GM23338 (cell line): ENCODE results near the gene RFX4. TPM values are rescaled to one million over a fixed set of nuclear protein-coding genes. Genes with fewer than 3 reads are reported as not detected.

ENCODE experiments used
- ATAC-seq: fragments of 200-7000 bp; cut with Tn5 transposase; 3 replicates; pipeline ENCODE4 v1.9.1; 2020
- DNase-seq: peaks from one replicate; pipeline ENCODE4 v3.0.0-alpha.2; 2015; ENCODE audit warnings: low spot score
- H2AFZ ChIP-seq: fragments of 200-600 bp; sonication (generic); 2 replicates; pipeline ENCODE4 v1.8.0; 2016; ENCODE audit warnings: antibody characterized with exemption, mild to moderate bottlenecking, moderate library complexity
- H3F3A ChIP-seq: fragments of 200-600 bp; sonication (generic); replicated peaks from 2 replicates; pipeline ENCODE4 v1.8.0; 2017; ENCODE audit warnings: antibody characterized with exemption, mixed run types, low read depth
- H3K27ac ChIP-seq: fragments of 200-600 bp; sonication (generic); 2 replicates; pipeline ENCODE4 v1.6.1; 2016; ENCODE audit warnings: low read depth
- H3K27me3 ChIP-seq: fragments of 200-600 bp; sonication (generic); 2 replicates; pipeline ENCODE4 v1.8.0; 2016; ENCODE audit warnings: mild to moderate bottlenecking, mixed run types, moderate library complexity; ENCODE audit not compliant: insufficient read depth
- H3K36me3 ChIP-seq: fragments of 200-600 bp; sonication (generic); 2 replicates; pipeline ENCODE4 v1.8.0; 2016; ENCODE audit warnings: mild to moderate bottlenecking; ENCODE audit not compliant: insufficient read depth
- H3K4me1 ChIP-seq: fragments of 200-600 bp; sonication (generic); 2 replicates; pipeline ENCODE4 v1.8.0; 2016; ENCODE audit warnings: mild to moderate bottlenecking, moderate library complexity; ENCODE audit not compliant: insufficient read depth
- H3K4me2 ChIP-seq: fragments of 200-600 bp; sonication (generic); 2 replicates; pipeline ENCODE4 v1.7.1; 2017; ENCODE audit warnings: mixed run types
- H3K4me3 ChIP-seq: fragments of 200-600 bp; sonication (generic); 2 replicates; pipeline ENCODE4 v1.6.1; 2016; ENCODE audit warnings: mixed run types
- H3K79me2 ChIP-seq: fragments of 200-600 bp; sonication (generic); replicated peaks from 2 replicates; pipeline ENCODE4 v1.8.0; 2017; ENCODE audit warnings: mild to moderate bottlenecking; ENCODE audit not compliant: insufficient read depth
- H3K9me2 ChIP-seq: fragments of 200-600 bp; sonication (generic); 2 replicates; pipeline ENCODE4 v1.8.0; 2017; ENCODE audit not compliant: insufficient read depth
- H4K20me1 ChIP-seq: fragments of 200-600 bp; sonication (generic); replicated peaks from 2 replicates; pipeline ENCODE4 v1.8.0; 2017; ENCODE audit warnings: mild to moderate bottlenecking; ENCODE audit not compliant: insufficient read depth
- H3K27ac Mint-ChIP-seq: 2 replicates; pipeline ENCODE4 v1.8.0; 2020; ENCODE audit warnings: inconsistent platforms, mild to moderate bottlenecking, moderate library complexity, mixed read lengths
- H3K27me3 Mint-ChIP-seq: 3 replicates; pipeline ENCODE4 v1.8.0; 2022; ENCODE audit warnings: low read depth, mild to moderate bottlenecking, moderate library complexity, mixed read lengths, inconsistent platforms; ENCODE audit not compliant: insufficient read depth, poor library complexity
- H3K36me3 Mint-ChIP-seq: 3 replicates; pipeline ENCODE4 v1.8.0; 2021; ENCODE audit warnings: low read depth, mild to moderate bottlenecking, inconsistent platforms, moderate library complexity, mixed read lengths
- H3K4me1 Mint-ChIP-seq: 3 replicates; pipeline ENCODE4 v1.8.0; 2020; ENCODE audit warnings: mild to moderate bottlenecking, inconsistent platforms, mixed read lengths
- H3K4me3 Mint-ChIP-seq: 3 replicates; pipeline ENCODE4 v1.8.0; 2021; ENCODE audit warnings: moderate library complexity, mild to moderate bottlenecking, inconsistent platforms, mixed read lengths
- H3K9me3 Mint-ChIP-seq: 3 replicates; pipeline ENCODE4 v1.8.0; 2020; ENCODE audit warnings: moderate library complexity, mild to moderate bottlenecking, inconsistent platforms, mixed read lengths
- CREB1 ChIP-seq: fragments of 250-450 bp; sonication (Bioruptor Pico); IDR thresholded peaks from 2 replicates; pipeline ENCODE4 v1.5.0; 2020; ENCODE audit warnings: low read depth, mild to moderate bottlenecking, moderate library complexity
- CTCF ChIP-seq, 2 experiments: fragments of 200-600 bp in 1 of 2; sonication (generic) in 1 of 2; conservative IDR thresholded peaks; 2 replicates each; pipeline versions ENCODE4 v1.5.1 to v1.6.1; 2016 to 2017; ENCODE audit warnings: antibody characterized with exemption in 2 of 2, low read depth in 2 of 2, mild to moderate bottlenecking in 2 of 2, moderate library complexity in 1 of 2
- EZH2 ChIP-seq: fragments of 200-600 bp; sonication (generic); IDR thresholded peaks from one replicate; pipeline ENCODE4 v1.8.0; 2017; ENCODE audit warnings: antibody characterized with exemption, mild to moderate bottlenecking, low read depth; ENCODE audit not compliant: unreplicated experiment
- JUNB ChIP-seq: IDR thresholded peaks from one replicate; pipeline ENCODE4 v1.6.1; 2016; ENCODE audit warnings: antibody characterized with exemption; ENCODE audit not compliant: unreplicated experiment
- REST ChIP-seq: IDR thresholded peaks from one replicate; pipeline ENCODE4 v1.6.1; 2018; ENCODE audit warnings: antibody characterized with exemption; ENCODE audit not compliant: unreplicated experiment
- STAT1 ChIP-seq: IDR thresholded peaks from one replicate; pipeline ENCODE4 v1.6.1; 2016; ENCODE audit warnings: antibody characterized with exemption; ENCODE audit not compliant: unreplicated experiment
- ZNF114 ChIP-seq: fragments of 250-450 bp; sonication (Bioruptor Pico); IDR thresholded peaks from 2 replicates; pipeline ENCODE4 v1.5.0; 2020; ENCODE audit warnings: mild to moderate bottlenecking, moderate library complexity
- ZNF331 ChIP-seq: fragments of 250-450 bp; sonication (Bioruptor Pico); IDR thresholded peaks from 2 replicates; pipeline ENCODE4 v1.5.0; 2020; ENCODE audit warnings: low read depth, mild to moderate bottlenecking, moderate library complexity
- polyA plus RNA-seq: library from polyadenylated mRNA; unstranded; fragments of >200 nt; fragmentation: Nextera tagmentation; extraction: Ambion mirVana; gene quantifications from 2 replicates; pipeline ENCODE4 v1.2.1, GENCODE V29; 2016
- total RNA-seq: library from RNA; depleted of rRNA; stranded (reverse); fragments of >200 nt; shearing (Covaris generic); gene quantifications from 2 replicates; pipeline ENCODE4 v1.2.3, GENCODE V29; 2014

The RFX4 gene
- total and polyA plus RNA-seq, 2 experiments from 2014 or later = 0.23 TPM; not detected in 1

DNA sequence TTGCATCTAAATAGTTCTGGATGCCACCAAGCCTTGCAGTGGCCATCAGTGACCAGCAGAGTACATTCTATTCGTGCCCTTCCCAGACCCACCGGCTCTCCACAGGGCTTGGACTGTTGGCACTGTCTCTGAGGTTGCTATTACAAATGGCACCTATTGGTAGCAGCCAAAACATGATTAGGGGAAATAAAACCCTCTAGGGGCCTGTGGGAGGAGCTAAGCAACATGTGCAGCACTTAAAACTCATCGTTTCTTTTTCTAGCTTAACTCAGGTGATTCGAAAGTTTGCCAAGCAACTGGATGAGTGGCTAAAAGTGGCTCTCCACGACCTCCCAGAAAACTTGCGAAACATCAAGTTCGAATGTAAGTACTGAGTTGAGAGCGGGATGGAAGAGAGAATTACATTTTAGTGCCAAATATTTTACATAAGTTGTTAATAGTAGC, 126.3 kb downstream of the RFX4 start:
- peaks cover 36% of the 10 kb centered on the region for H3K4me1 ChIP-seq
- no peak overlapping the region for H3K27ac ChIP-seq
- Mint-ChIP-seq H3K4me3 (no peak overlapping the region), H3K4me1 (peaks cover 30% of the 10 kb centered on the region), H3K36me3 (no peaks in the 10 kb centered on the region), H3K9me3 (no peaks in the 10 kb centered on the region), H3K27ac (no peak overlapping the region), H3K27me3 (peaks cover 1% of the 10 kb centered on the region)
- no peaks in the 10 kb centered on the region for H3K27me3 ChIP-seq
- TF ChIP-seq CTCF (conservative IDR thresholded peaks at IDR 0.05; ENCODE audit: low read depth in 2 of 2) (peak in 1 of 2 experiments; percentile 27; a peak in 1 of 4 replicates), CREB1 (CRISPR knock-in tag) (no peak)
- H3K4me3 ChIP-seq = no peak overlapping the region
- ATAC-seq (peak; percentile 56), DNase-seq (peak; percentile 32)
- peak overlapping the region; percentile 24; the same call in 1 of the 2 replicates for H2AFZ ChIP-seq
- H4K20me1 ChIP-seq = no peaks in the 10 kb centered on the region
- H3K9me2 ChIP-seq = peaks cover 9% of the 10 kb centered on the region; the same call in 1 of the 2 replicates
- 0 out of 2 replicates have a peak overlapping the region, but pooled peaks have one; percentile 17 for H3K4me2 ChIP-seq
- no peaks in the 10 kb centered on the region for H3K79me2 ChIP-seq
- H3F3A ChIP-seq = 0 out of 2 replicates have a peak, but pooled peaks cover 3% of the 10 kb centered on the region
- no peaks in the 10 kb centered on the region for H3K36me3 ChIP-seq

GRCh38 chr12:106710143-106710893, 127.5 kb downstream of the RFX4 start:
- no peaks in the 10 kb centered on the region for H3K36me3 Mint-ChIP-seq
- peaks cover 1% of the 10 kb centered on the region for H3K27me3 Mint-ChIP-seq
- Histone ChIP-seq H3K79me2 (no peaks in the 10 kb centered on the region), H3K4me1 (peaks cover 36% of the 10 kb centered on the region), H3K36me3 (no peaks in the 10 kb centered on the region), H3K27ac (no peak overlapping the region), H3K4me3 (no peak overlapping the region), H3K4me2 (peak overlapping the region; percentile 22), H2AFZ (peak overlapping the region; percentile 70; the same call in 1 of the 2 replicates), H3F3A (no peaks in the 10 kb centered on the region), H4K20me1 (no peaks in the 10 kb centered on the region), H3K27me3 (no peaks in the 10 kb centered on the region), H3K9me2 (peaks cover 9% of the 10 kb centered on the region; the same call in 1 of the 2 replicates)
- no peaks in the 10 kb centered on the region for H3K9me3 Mint-ChIP-seq
- no peak overlapping the region; the same call in 2 of the 3 replicates for H3K4me3 Mint-ChIP-seq
- ATAC-seq = peak; percentile 85
- peak overlapping the region; percentile 86 for H3K27ac Mint-ChIP-seq
- DNase-seq = peak; percentile 37
- peaks cover 30% of the 10 kb centered on the region for H3K4me1 Mint-ChIP-seq
- TF ChIP-seq REST = no peak
- no peak for TF ChIP-seq ZNF331 (CRISPR knock-in tag)
- TF ChIP-seq ZNF114 (CRISPR knock-in tag) = no peak
- TF ChIP-seq JUNB = no peak
- no peak for TF ChIP-seq STAT1
- TF ChIP-seq CTCF (conservative IDR thresholded peaks at IDR 0.05; ENCODE audit: low read depth in 2 of 2) = no peak
- TF ChIP-seq EZH2 = no peak
